Peyer's patch (tissue), 4 donors: ENCODE results near the gene TMTC2. TPM values are rescaled to one million over a fixed set of nuclear protein-coding genes. Genes with fewer than 3 reads are reported as not detected.
"Not testable (repeated sequence)": the region's sequence is repeated elsewhere in the genome, so short reads cannot be mapped to it uniquely, and the experiment has no call there.

Source experiments
- DNase-seq, 3 donors: peaks; one replicate each; pipeline ENCODE4 v3.0.0-alpha.2; 2017 to 2019
- H3K27ac ChIP-seq, 4 donors: fragments of 200-600 bp; sonication (generic); one replicate each; pipeline ENCODE4 v1.5.1; 2016 to 2019
- H3K27me3 ChIP-seq, 2 donors: fragments of 200-600 bp; sonication (generic); one replicate each; pipeline ENCODE4 v1.5.1; 2019
- H3K36me3 ChIP-seq, 3 donors: fragments of 200-600 bp; sonication (generic); one replicate each; pipeline ENCODE4 v1.5.1; 2016 to 2019
- H3K4me1 ChIP-seq, 4 donors: fragments of 200-600 bp; sonication (generic); one replicate each; pipeline ENCODE4 v1.5.1; 2016 to 2019
- H3K4me3 ChIP-seq, 4 donors: fragments of 200-600 bp; sonication (generic); 1 replicate in 3 of 4; 2 replicates in 1 of 4; pipeline ENCODE4 v1.5.1; 2016 to 2019; ENCODE audit warnings: mild to moderate bottlenecking in 1 of 4
- H3K9me3 ChIP-seq, 4 donors: fragments of 200-600 bp; sonication (generic); one replicate each; pipeline ENCODE4 v1.5.1; 2016 to 2019; ENCODE audit warnings: mild to moderate bottlenecking in 1 of 4
- POLR2A ChIP-seq, 2 donors: fragments of 450-650 bp; IDR thresholded peaks; one replicate each; pipeline ENCODE4 v1.5.1; 2017; ENCODE audit warnings: antibody characterized with exemption in 2 of 2, mild to moderate bottlenecking in 2 of 2, moderate library complexity in 2 of 2
- total RNA-seq, 4 donors: library from RNA; depleted of rRNA; stranded (reverse); fragments of >200 nt; gene quantifications; one replicate each; pipeline ENCODE4 v1.1.0, GENCODE V29; 2016
- TF ChIP-seq, protein P1 (sequence below), 6 experiments: fragments of 450-650 bp in 4 of 6; fragments of 200-600 bp in 2 of 6; sonication (generic) in 1 of 6; IDR thresholded peaks; one replicate each; pipeline ENCODE4 v1.5.1; 2017 to 2019; ENCODE audit warnings: antibody characterized with exemption in 6 of 6, mild to moderate bottlenecking in 3 of 6, moderate library complexity in 1 of 6

TMTC2 gene
- total RNA-seq, 4 donors from 2014 or later = 7.0 to 19.8 (median 8.5) TPM

DNA sequence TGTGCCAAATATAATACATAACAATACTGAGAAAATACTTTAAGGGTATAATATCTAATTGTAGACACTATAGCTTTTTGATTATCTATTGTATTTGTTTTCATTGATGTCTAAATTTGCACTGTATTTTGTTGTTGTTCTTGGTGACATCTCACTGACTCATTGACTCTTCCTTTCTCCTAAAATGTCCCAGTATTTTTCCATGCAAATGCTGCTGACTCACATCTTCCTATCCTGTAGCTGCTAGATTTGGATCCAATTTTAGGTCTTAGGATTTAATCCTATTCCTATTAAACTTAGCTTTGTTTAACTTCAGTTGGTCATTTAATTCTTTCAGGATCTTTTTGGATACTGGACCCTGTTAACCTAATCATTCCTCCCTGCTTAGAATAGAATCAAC, 148.5 kb downstream of the TMTC2 start:
- TF ChIP-seq, protein P1, sequence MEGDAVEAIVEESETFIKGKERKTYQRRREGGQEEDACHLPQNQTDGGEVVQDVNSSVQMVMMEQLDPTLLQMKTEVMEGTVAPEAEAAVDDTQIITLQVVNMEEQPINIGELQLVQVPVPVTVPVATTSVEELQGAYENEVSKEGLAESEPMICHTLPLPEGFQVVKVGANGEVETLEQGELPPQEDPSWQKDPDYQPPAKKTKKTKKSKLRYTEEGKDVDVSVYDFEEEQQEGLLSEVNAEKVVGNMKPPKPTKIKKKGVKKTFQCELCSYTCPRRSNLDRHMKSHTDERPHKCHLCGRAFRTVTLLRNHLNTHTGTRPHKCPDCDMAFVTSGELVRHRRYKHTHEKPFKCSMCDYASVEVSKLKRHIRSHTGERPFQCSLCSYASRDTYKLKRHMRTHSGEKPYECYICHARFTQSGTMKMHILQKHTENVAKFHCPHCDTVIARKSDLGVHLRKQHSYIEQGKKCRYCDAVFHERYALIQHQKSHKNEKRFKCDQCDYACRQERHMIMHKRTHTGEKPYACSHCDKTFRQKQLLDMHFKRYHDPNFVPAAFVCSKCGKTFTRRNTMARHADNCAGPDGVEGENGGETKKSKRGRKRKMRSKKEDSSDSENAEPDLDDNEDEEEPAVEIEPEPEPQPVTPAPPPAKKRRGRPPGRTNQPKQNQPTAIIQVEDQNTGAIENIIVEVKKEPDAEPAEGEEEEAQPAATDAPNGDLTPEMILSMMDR (IDR thresholded peaks at IDR 0.05) = no peak
- no peak for TF ChIP-seq POLR2A (IDR thresholded peaks at IDR 0.05)
- Histone ChIP-seq H3K9me3 (no peaks in the 10 kb centered on the region), H3K4me3 (no peak overlapping the region), H3K4me1 (no peaks in the 10 kb centered on the region), H3K27ac (no peak overlapping the region), H3K27me3 (no peaks in the 10 kb centered on the region), H3K36me3 (no peaks in the 10 kb centered on the region)
- no peak for DNase-seq

DNA sequence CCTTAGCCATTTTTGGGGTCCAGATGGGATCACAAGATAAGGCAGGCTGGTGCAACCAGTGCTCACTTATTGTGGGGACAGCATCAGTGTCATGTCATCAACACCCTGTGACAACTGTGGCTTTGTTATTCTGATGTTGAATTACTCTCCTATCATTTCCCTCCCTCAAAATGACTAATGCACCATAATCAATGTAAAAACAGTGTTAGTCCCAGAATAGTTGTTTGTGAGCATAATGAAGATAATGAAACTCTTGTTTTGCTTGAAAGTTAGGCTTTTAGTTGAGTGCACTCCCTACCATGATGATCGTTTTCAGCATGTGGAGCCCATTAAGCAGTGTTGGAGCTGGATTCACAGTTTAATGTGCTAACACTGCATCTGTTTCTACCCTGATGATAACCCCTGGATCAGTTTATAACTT, 151.4 kb downstream of the TMTC2 start:
- H3K4me3 ChIP-seq = no peak overlapping the region
- H3K36me3 ChIP-seq = no peaks in the 10 kb centered on the region
- H3K27ac ChIP-seq = no peak overlapping the region
- H3K9me3 ChIP-seq = no peaks in the 10 kb centered on the region
- no peak for DNase-seq
- no peaks in the 10 kb centered on the region for H3K4me1 ChIP-seq
- no peaks in the 10 kb centered on the region for H3K27me3 ChIP-seq
- no peak for TF ChIP-seq POLR2A (IDR thresholded peaks at IDR 0.05)
- TF ChIP-seq, protein P1 (IDR thresholded peaks at IDR 0.05) = no peak

DNA sequence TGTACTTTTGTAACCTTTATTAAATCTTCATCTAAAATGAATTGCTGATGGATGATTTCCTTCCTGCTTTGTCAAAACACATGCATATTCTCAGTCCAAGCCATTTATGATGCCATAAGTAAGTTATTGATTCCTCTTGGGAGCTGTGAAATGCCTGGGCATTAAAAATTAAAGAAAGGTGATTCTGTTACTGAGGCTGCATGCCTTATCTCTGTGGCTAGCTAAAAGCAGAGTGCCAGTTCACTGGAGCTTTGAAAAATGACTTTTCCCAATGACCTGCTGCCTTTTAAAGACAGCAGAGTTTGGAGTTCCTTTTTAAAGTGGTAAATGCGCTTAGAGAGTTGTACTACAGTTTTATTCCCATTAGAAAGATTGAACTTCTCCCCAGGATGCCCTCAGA, 152.1 kb downstream of the TMTC2 start:
- H3K27ac ChIP-seq = no peak overlapping the region
- no peak for TF ChIP-seq POLR2A (IDR thresholded peaks at IDR 0.05)
- TF ChIP-seq, protein P1 (IDR thresholded peaks at IDR 0.05) = no peak
- no peaks in the 10 kb centered on the region for H3K27me3 ChIP-seq
- no peak overlapping the region for H3K4me3 ChIP-seq
- no peak for DNase-seq
- H3K4me1 ChIP-seq = no peaks in the 10 kb centered on the region
- no peaks in the 10 kb centered on the region for H3K9me3 ChIP-seq
- no peaks in the 10 kb centered on the region for H3K36me3 ChIP-seq

DNA sequence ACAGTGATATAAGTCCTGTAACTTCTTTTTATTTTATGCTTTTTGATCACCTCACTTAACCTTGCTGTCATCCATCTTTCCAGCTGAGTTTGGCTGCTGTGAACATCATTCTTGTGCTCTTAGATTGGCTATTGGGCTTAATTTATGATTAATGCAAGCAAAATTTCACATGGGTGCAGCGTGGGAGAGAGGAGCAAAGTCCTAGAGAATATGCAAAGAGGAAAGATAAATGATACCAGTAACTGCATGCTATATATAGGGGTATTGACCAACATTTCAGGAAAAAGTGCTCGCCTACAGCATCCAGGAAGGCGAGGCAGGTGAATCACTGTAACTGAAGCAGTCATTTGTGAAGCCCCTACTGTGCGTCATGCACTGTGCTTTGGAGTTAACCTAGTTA, 153.1 kb downstream of the TMTC2 start:
- no peak for DNase-seq
- H3K4me3 ChIP-seq = no peak overlapping the region
- H3K27me3 ChIP-seq = no peaks in the 10 kb centered on the region

DNA sequence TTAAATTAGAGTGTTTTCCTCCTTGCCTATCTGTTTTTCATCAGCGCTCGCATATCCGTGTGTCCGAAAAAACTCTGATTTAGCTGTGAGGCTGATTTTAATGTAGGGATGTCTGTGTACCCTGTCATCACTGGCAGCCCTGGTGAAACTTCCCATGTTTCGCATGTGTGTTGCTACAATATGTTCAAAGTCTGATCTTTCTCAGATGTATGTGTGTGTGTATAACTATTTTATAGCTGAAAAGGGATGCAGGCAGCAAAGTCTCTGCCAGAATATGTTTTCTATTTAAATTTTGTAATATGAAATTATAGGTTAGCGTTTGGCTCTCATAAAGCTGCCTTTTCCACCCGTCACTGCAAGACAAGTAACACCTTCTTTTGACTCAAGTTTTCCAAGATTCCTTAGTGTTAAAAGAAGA, 154.8 kb downstream of the TMTC2 start:
- H3K9me3 ChIP-seq = no peaks in the 10 kb centered on the region
- no peak overlapping the region for H3K4me3 ChIP-seq
- no peak for DNase-seq
- H3K27ac ChIP-seq = no peak overlapping the region
- TF ChIP-seq, protein P1 (IDR thresholded peaks at IDR 0.05) = no peak
- no peak for TF ChIP-seq POLR2A (IDR thresholded peaks at IDR 0.05)
- no peaks in the 10 kb centered on the region for H3K4me1 ChIP-seq
- no peaks in the 10 kb centered on the region for H3K27me3 ChIP-seq
- no peaks in the 10 kb centered on the region for H3K36me3 ChIP-seq

More for the DNA sequence above, 153.1 kb downstream of the TMTC2 start:
- Histone ChIP-seq H3K27ac (no peak overlapping the region), H3K36me3 (no peaks in the 10 kb centered on the region), H3K9me3 (no peaks in the 10 kb centered on the region), H3K4me1 (no peaks in the 10 kb centered on the region)
- TF ChIP-seq, protein P1 (IDR thresholded peaks at IDR 0.05) = no peak

DNA sequence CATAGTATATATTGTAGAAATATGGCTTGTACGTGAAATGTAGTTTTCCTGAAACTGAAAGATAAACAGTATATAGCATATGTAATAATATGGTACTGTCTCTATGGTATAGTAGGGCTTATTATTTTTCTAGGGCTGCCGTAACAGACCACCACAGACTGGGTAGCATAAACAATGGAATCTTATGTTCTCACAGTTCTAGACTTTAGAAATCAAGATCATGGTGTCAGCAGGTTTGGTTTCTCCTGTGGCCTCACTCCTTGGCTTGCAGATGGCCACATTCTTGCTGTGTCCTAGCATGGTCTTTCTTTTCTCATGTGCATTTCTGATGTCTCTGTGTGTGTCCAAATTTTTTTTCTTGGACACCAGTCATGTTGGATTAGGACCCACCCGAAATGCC, 155.8 kb downstream of the TMTC2 start:
- H3K4me1 ChIP-seq = no peaks in the 10 kb centered on the region
- DNase-seq = no peak
- no peaks in the 10 kb centered on the region for H3K36me3 ChIP-seq
- no peak overlapping the region for H3K4me3 ChIP-seq
- H3K27me3 ChIP-seq = no peaks in the 10 kb centered on the region
- TF ChIP-seq, protein P1 (IDR thresholded peaks at IDR 0.05) = no peak
- TF ChIP-seq POLR2A (IDR thresholded peaks at IDR 0.05) = no peak
- peaks cover 0 to 5% (median 0%) of the 10 kb centered on the region in 4 donors for H3K9me3 ChIP-seq
- no peak overlapping the region for H3K27ac ChIP-seq

DNA sequence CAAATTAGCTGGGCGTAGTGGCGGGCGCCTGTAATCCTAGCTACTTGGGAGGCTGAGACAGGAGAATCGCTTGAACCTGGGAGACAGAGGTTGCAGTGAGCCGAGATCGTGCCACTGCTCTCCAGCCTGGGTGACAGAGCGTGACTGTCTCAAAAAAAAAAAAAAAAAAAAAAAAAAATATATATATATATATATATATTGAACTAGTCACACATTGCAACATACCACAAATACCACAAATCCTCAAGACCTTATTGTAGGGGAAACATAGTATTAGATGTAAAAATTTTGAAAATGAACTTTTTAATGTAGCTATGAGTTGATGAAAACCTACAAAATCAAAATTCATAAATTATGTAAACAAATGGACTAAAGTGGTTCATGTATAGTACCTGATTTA, 158.4 kb downstream of the TMTC2 start:
- H3K4me1 ChIP-seq, H3K36me3 ChIP-seq, H3K9me3 ChIP-seq, H3K27ac ChIP-seq, DNase-seq, H3K27me3 ChIP-seq, H3K4me3 ChIP-seq: not testable (repeated sequence)
